Effector CD4-positive, alpha-beta T cell (primary cell): ENCODE results near the gene TMEM209.
A peak's percentile ranks its signal among the peaks of the same experiment; 100 is the strongest.
"Not testable (repeated sequence)": the region's sequence is repeated elsewhere in the genome, so short reads cannot be mapped to it uniquely, and the experiment has no call there.

Source experiments
- DNase-seq: peaks from one replicate; pipeline ENCODE4 v3.0.0-alpha.2; 2020

The TMEM209 gene

GRCh38 chr7:130141884-130142653 lies 63.1 kb downstream of the TMEM209 start:
- no peak for DNase-seq

- DNase-seq = peak; percentile 26
Observed at GRCh38 chr7:130141161-130141883, 63.9 kb downstream of the TMEM209 start.

GRCh38 chr7:130140551-130141160 lies 64.5 kb downstream of the TMEM209 start:
- no peak for DNase-seq

GRCh38 chr7:130139193-130139960 lies 65.8 kb downstream of the TMEM209 start:
- DNase-seq = no peak

- no peak for DNase-seq
Observed at GRCh38 chr7:130137207-130137606, 68.0 kb downstream of the TMEM209 start.

- no peak for DNase-seq
Observed at GRCh38 chr7:130136579-130137167, 68.5 kb downstream of the TMEM209 start.

- DNase-seq = no peak
Observed at GRCh38 chr7:130135208-130136205, 69.7 kb downstream of the TMEM209 start.

- no peak for DNase-seq
Observed at GRCh38 chr7:130134726-130135125, 70.5 kb downstream of the TMEM209 start.

GRCh38 chr7:130134106-130134636 lies 71.0 kb downstream of the TMEM209 start:
- DNase-seq = no peak

- DNase-seq = no peak
Observed at GRCh38 chr7:130133029-130133782, 72.0 kb downstream of the TMEM209 start.

- no peak for DNase-seq
Observed at GRCh38 chr7:130131964-130132875, 73.0 kb downstream of the TMEM209 start.

GRCh38 chr7:130131191-130131834 lies 73.9 kb downstream of the TMEM209 start:
- no peak for DNase-seq

- no peak for DNase-seq
Observed at GRCh38 chr7:130129011-130129411, 76.2 kb downstream of the TMEM209 start.

- DNase-seq = no peak
Observed at GRCh38 chr7:130127821-130128317, 77.3 kb downstream of the TMEM209 start.

GRCh38 chr7:130127404-130127803 lies 77.8 kb downstream of the TMEM209 start:
- no peak for DNase-seq

GRCh38 chr7:130126840-130127239 lies 78.4 kb downstream of the TMEM209 start:
- not testable (repeated sequence) for DNase-seq

GRCh38 chr7:130124711-130125110 lies 80.5 kb downstream of the TMEM209 start:
- no peak for DNase-seq

GRCh38 chr7:130123501-130123900 lies 81.7 kb downstream of the TMEM209 start:
- no peak for DNase-seq
